G401 (cell line): ENCODE results near the gene POLR2J. TPM values are rescaled to one million over a fixed set of nuclear protein-coding genes. Genes with fewer than 3 reads are reported as not detected.
"Not testable (repeated sequence)": the region's sequence is repeated elsewhere in the genome, so short reads cannot be mapped to it uniquely, and the experiment has no call there.

Source experiments
- DNase-seq: peaks from one replicate; pipeline ENCODE4 v3.0.0-alpha.2; 2015; ENCODE audit warnings: low spot score
- in situ Hi-C: cut with HindIII; loops from 2 replicates; pipeline ENCODE4 v1.10.0; 2016; ENCODE audit warnings: low sequenced_read_pairs, mixed read lengths
- total RNA-seq: library from RNA; depleted of rRNA; stranded (reverse); fragments of >200 nt; shearing (Covaris generic); gene quantifications from 2 replicates; pipeline ENCODE4 v1.2.3, GENCODE V29; 2014

POLR2J gene
- total RNA-seq, 1 experiment from 2014 or later, result 57.6 TPM

DNA sequence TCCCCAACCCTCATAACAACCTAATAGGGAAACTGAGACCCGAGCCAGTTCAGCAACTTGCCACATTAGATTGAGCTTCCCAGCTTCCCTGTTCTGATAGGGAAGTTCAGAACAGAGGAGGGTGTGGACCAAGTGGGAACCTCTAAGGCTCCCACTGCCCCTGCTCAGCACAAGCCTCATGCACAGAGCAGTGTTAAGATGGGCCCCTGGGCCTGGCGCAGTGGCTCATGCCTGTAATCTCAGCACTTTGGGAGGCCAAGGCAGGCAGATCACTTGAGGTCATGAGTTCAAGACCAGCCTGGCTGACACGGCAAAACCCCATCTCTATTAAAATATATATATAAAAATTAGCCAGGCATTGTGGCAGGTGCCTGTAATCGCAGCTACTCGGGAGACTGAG lies 18.6 kb upstream of the POLR2J start:
- in situ Hi-C loops, DNase-seq: not testable (repeated sequence)

GRCh38 chr7:102496861-102497260 lies 18.1 kb upstream of the POLR2J start:
- DNase-seq, in situ Hi-C loops: not testable (repeated sequence)

GRCh38 chr7:102494473-102495149 lies 15.9 kb upstream of the POLR2J start:
- in situ Hi-C loops, DNase-seq: not testable (repeated sequence)

- DNase-seq, in situ Hi-C loops: not testable (repeated sequence)
Observed at GRCh38 chr7:102494026-102494425, 15.3 kb upstream of the POLR2J start.

DNA sequence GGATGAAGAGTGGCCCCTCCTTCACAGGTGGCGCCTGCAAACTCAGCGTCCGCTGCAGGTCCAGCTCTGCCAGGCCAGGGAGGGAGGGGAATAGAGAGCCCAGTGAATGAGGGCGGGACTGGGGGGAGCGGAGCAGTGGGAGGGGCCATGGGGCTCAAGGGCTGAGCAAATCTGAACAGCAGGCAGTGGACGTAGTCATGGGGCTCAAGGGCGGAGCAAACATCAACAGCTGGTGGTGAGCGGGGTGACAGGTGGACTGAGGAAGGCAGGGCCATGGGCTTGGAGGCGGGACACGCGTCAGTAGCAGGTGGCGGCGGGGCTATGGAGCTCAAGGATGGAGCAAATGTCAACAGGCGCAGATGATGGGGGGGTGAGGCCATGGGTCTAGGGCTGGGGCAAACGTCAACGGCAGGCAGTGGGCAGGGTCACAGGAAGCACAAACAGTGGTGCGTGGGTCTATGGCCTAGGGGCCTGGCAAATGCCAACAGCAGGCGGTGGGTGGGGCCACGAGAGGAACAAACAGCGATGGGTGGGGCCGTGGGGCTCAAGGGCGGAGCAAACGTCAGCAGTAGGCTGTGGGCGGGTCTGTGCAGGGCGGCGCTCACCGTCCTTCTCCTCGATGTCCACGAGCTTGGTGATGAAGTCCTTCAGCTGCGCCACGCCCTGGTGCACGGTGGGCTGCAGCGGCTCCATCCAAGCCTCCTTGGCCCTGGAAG lies 14.7 kb upstream of the POLR2J start:
- DNase-seq, in situ Hi-C loops: not testable (repeated sequence)

GRCh38 chr7:102490529-102491075 lies 11.9 kb upstream of the POLR2J start:
- in situ Hi-C loops, DNase-seq: not testable (repeated sequence)

DNA sequence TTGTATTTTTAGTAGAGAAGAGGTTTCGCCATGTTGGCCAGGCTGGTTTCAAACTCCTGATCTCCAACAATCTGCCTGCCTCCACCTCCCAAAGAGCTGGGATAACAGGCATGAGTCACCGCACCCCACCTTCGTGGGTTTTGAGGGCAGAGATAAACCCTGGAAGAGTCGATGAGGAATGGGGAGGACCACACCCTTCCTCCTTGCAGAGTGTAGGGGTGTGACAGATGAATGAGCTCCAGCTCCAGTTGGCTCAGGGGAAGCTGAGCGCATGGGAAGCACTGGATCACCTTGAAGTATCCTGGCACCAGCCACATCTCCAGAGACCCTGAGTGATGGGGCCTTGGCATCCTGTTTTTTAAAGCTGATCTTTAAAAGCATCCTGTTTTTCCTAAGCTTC lies 5.6 kb upstream of the POLR2J start:
- DNase-seq, in situ Hi-C loops: not testable (repeated sequence)

- in situ Hi-C loops, result not testable (repeated sequence)
Observed at GRCh38 chr7:102481962-102482361, 3.2 kb upstream of the POLR2J start.

GRCh38 chr7:102479982-102480637 lies 1.4 kb upstream of the POLR2J start:
- DNase-seq, in situ Hi-C loops: not testable (repeated sequence)

More at GRCh38 chr7:102481962-102482361, 3.2 kb upstream of the POLR2J start:
- not testable (repeated sequence) for DNase-seq

GRCh38 chr7:102479209-102479584 lies 475 bp upstream of the POLR2J start:
- in situ Hi-C loops, DNase-seq: not testable (repeated sequence)

DNA sequence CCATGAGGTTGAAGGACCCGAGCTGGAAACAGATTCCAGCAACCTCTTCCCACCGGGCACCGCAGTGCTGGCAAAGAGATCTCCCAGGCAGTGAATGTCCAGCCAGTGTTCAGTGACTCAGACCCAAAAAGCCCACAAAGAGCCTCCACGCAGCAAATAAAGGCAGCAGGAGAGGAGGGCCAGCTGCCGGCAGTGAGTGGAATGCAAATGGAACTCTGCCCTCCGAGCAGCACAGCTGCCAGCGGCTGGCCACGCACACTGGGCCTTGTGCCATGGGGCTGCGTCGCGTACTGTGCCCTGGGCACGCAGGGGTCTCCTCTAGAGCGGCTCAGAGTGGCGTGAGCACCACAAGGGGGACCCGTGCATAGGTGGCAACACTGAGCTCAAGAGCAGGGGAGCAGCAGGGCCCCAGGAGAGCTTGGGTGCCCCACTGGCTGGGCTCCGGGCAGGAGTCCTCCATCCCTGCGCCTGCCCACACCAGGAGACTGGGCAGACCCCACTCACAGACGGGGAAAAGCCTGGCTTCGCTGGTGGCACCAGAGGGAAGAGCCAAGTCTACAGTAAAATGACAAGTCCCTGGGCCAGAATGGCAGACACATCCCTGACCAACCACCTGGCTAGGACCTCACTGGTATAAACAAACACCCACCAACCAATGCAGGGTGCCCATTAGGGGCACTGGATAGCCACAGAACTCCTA lies 3.8 kb downstream of the POLR2J start:
- in situ Hi-C loops, DNase-seq: not testable (repeated sequence)

GRCh38 chr7:102474116-102474515 lies 4.6 kb downstream of the POLR2J start:
- in situ Hi-C loops, DNase-seq: not testable (repeated sequence)

- DNase-seq, result no peak
- in situ Hi-C loops, result no loop called here
Observed at GRCh38 chr7:102473271-102473991, 5.3 kb downstream of the POLR2J start.

DNA sequence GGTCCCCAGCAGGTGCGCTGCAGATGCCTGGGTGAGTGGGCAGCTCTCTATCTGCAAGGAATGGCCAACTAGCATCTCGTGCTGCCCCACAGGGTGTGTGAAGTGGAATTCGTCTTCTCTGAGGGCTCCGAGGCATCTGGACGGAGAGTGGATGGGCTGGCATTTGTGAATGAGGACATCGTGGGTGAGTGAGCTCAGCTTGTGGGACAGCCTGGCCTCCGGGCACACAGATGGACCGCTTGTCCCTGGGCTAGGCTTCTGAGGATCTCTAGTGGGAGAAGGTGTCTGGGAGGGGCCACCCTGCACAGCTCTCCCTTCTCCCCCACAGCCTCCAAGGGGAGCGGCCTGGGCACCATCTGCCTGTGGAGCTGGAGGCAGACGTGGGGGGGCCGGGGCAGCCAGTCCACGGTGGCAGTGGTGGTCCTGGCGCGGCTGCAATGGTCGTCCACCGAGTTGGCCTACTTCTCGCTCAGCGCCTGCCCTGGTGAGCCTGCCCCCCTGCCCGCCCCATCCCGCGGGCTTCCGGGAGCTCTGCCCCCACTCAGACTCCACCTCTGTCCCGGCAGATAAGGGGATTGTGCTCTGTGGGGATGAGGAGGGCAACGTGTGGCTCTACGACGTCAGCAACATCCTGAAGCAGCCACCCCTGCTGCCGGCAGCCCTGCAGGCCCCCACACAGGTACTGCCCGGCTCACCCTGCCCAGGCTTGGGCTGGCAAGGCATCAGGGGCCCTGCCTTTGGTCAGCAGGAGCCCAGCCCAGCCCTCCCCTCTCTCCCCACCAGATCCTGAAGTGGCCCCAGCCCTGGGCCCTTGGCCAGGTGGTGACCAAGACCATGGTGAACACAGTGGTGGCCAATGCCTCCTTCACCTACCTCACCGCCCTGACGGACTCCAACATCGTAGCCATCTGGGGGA lies 6.3 kb downstream of the POLR2J start:
- in situ Hi-C loops, result no loop called here
- DNase-seq, result peak; percentile 88

DNA sequence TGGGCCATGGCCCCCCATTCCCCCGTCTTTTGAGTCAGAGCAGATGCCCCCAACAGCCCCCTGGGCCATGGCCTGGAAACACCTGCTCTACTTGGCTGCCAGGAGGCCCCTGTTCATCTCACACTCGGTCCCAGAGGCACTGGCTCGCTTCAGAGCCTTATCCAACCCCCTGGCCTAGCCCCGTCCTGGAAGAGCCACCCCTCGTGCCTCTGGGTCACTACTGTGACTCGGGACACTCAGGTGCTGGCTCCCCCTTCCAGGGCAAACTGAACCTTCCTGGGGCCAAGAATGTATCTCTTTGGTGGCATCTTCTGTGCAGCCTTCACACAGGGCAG lies 7.0 kb downstream of the POLR2J start:
- no peak for DNase-seq
- in situ Hi-C loops, result no loop called here

DNA sequence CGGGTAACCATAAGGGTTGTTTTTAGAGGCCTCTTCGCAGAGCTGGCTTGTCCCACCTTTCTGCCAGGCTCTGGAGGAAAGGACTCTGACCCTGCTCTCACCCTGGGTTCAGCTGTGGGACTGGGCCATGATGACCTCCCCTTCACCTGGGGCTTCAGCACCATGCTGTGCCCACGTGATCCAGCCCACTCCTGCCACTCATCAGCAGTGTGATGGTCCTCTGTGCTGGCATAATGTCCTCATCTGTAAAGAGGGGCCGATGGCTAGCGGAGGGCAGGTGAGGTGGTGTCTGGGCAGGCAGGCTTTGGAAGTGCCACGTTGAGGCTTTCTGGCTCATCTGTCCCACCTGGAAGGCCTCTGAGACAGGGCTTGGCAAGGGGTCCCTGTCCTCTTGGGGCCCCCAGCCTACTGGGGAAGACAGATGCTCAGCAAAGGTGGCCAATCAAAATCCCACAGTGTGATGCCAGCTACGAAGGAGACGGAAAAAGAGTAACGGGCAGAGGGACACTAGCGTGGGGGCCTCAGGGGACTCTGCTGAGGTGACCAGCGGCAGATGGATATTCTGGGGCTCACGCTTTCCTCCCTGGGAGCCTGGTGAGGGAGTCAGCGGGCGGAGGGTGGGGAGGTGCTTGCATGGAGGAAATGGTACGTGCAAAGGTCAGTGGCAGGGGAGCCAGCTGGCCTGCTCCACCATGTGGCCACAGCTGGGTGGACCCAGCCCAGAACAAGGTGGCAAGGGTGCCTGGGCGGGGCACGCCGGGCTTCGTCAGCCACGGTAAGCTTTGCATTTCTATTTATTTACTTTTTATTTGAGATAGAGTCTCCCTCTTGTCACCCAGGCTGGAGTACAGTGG lies 8.5 kb downstream of the POLR2J start:
- in situ Hi-C loops, result no loop called here
- no peak for DNase-seq
